Neural progenitor cell (in vitro differentiated cells): ENCODE results near the gene ZNF324. TPM values are rescaled to one million over a fixed set of nuclear protein-coding genes. Genes with fewer than 3 reads are reported as not detected.
"Not testable (repeated sequence)": the region's sequence is repeated elsewhere in the genome, so short reads cannot be mapped to it uniquely, and the experiment has no call there.

Experiments used
- DNase-seq: peaks from one replicate; pipeline ENCODE4 v3.0.0-alpha.2; 2016; ENCODE audit warnings: low spot score
- H2AFZ ChIP-seq: fragments of 200-600 bp; sonication (generic); replicated peaks from 2 replicates; pipeline ENCODE4 v1.6.1; 2016; ENCODE audit warnings: antibody characterized with exemption
- H3F3A ChIP-seq: fragments of 200-600 bp; sonication (generic); 2 replicates; pipeline ENCODE4 v1.6.1; 2016; ENCODE audit warnings: antibody characterized with exemption, low read depth
- H3K27ac ChIP-seq: fragments of 200-600 bp; sonication (generic); 2 replicates; pipeline ENCODE4 v1.5.1; 2016; ENCODE audit warnings: mild to moderate bottlenecking
- H3K27me3 ChIP-seq: fragments of 200-600 bp; sonication (generic); 2 replicates; pipeline ENCODE4 v1.6.1; 2016; ENCODE audit warnings: mild to moderate bottlenecking, moderate library complexity
- H3K36me3 ChIP-seq: fragments of 200-600 bp; sonication (generic); 2 replicates; pipeline ENCODE4 v1.5.1; 2016
- H3K4me1 ChIP-seq: fragments of 200-600 bp; sonication (generic); 2 replicates; pipeline ENCODE4 v1.6.1; 2016; ENCODE audit warnings: mixed run types
- H3K4me2 ChIP-seq: fragments of 200-600 bp; sonication (generic); 2 replicates; pipeline ENCODE4 v1.6.1; 2016
- H3K4me3 ChIP-seq: fragments of 200-600 bp; sonication (generic); 2 replicates; pipeline ENCODE4 v1.5.1; 2016
- H3K79me2 ChIP-seq: fragments of 200-600 bp; sonication (generic); 2 replicates; pipeline ENCODE4 v1.6.1; 2016; ENCODE audit warnings: low read depth
- H3K9ac ChIP-seq: fragments of 200-600 bp; sonication (generic); 2 replicates; pipeline ENCODE4 v1.6.1; 2016
- H3K9me3 ChIP-seq: fragments of 200-600 bp; sonication (generic); 2 replicates; pipeline ENCODE4 v1.5.1; 2016; ENCODE audit warnings: low read depth
- H4K20me1 ChIP-seq: fragments of 200-600 bp; sonication (generic); 2 replicates; pipeline ENCODE4 v1.6.1; 2016; ENCODE audit warnings: low read depth
- H3K27ac Mint-ChIP-seq: 3 replicates; pipeline ENCODE4 v1.8.0; 2021; ENCODE audit warnings: mixed read lengths
- H3K27me3 Mint-ChIP-seq: 2 replicates; pipeline ENCODE4 v1.8.0; 2022; ENCODE audit warnings: low read depth, mild to moderate bottlenecking, inconsistent platforms, moderate library complexity, mixed read lengths; ENCODE audit not compliant: insufficient read depth
- H3K36me3 Mint-ChIP-seq: 3 replicates; pipeline ENCODE4 v1.8.0; 2021; ENCODE audit warnings: mixed read lengths
- H3K4me1 Mint-ChIP-seq: 3 replicates; pipeline ENCODE4 v1.8.0; 2021; ENCODE audit warnings: mixed read lengths
- H3K4me3 Mint-ChIP-seq: 3 replicates; pipeline ENCODE4 v1.8.0; 2021; ENCODE audit warnings: mild to moderate bottlenecking, moderate library complexity, mixed read lengths
- H3K9me3 Mint-ChIP-seq: 3 replicates; pipeline ENCODE4 v1.8.0; 2020; ENCODE audit warnings: mixed read lengths
- CTCF ChIP-seq: fragments of 200-600 bp; sonication (generic); IDR thresholded peaks from 2 replicates; pipeline ENCODE4 v1.5.1; 2017; ENCODE audit warnings: antibody characterized with exemption, mild to moderate bottlenecking
- EZH2 ChIP-seq: fragments of 200-600 bp; sonication (generic); IDR thresholded peaks from 2 replicates; pipeline ENCODE4 v1.6.1; 2017; ENCODE audit warnings: antibody characterized with exemption, mild to moderate bottlenecking, moderate library complexity
- EZH2phosphoT487 ChIP-seq: fragments of 200-600 bp; sonication (generic); IDR thresholded peaks from 2 replicates; pipeline ENCODE4 v1.6.1; 2017; ENCODE audit warnings: antibody characterized with exemption
- total RNA-seq: library from RNA; depleted of rRNA; stranded (reverse); fragments of >200 nt; gene quantifications from 2 replicates; pipeline ENCODE4 v1.2.3, GENCODE V29; 2015; ENCODE audit warnings: low replicate concordance

ZNF324 gene
- total RNA-seq, 1 donor from 2014 or later, result 4.2 TPM

DNA sequence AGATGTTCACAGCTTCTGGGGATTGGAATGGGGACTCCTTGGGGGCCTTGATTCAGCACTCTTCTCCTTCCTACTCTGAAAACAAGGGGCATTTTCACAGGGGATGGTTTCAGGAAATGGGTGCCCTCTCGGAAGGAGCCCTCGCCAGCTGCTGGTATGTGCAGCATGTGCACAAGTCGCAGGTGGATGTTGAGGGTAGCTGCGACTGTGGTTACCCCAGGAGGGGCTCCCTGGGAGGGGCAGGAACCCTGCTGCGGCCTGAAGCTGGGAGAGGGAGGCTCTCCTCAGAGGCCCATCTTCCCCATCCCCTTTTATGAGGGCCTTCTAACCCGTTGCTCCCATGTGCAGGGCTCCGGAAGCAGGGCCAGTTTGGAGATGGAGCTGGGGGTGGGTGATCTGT lies 15.5 kb downstream of the ZNF324 start:
- no peak overlapping the region for H3K9ac ChIP-seq
- no peaks in the 10 kb centered on the region for H3K9me3 Mint-ChIP-seq

DNA sequence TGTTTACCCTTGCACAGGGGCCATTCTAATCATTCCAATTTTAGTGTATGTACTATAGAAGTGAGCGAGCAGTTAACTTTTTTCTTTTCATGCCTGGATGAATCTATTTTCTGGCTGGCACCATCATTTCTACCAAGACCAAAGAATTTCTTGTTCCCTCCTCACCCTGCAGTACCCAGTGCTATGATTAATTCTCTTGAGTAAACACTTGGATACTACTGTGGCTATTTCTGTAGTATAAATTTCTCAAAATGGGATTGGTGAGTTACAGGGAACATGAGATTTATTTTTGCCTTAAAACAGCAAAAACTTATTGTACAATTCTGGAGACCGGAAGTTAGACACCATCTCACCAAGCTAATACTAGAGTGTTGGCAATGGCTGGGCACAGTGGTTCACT lies 16.9 kb downstream of the ZNF324 start:
- H3K4me2 ChIP-seq, result no peak overlapping the region
- H3K9me3 ChIP-seq, result no peaks in the 10 kb centered on the region
- DNase-seq, result no peak
- no peak overlapping the region for H3K27ac ChIP-seq
- H3K4me1 ChIP-seq, result no peaks in the 10 kb centered on the region
- H3K4me3 Mint-ChIP-seq, result no peak overlapping the region
- no peaks in the 10 kb centered on the region for H3K36me3 ChIP-seq
- H2AFZ ChIP-seq, result no peak overlapping the region
- no peaks in the 10 kb centered on the region for H3K9me3 Mint-ChIP-seq
- TF ChIP-seq EZH2phosphoT487 (no peak), CTCF (no peak)
- no peaks in the 10 kb centered on the region for H4K20me1 ChIP-seq
- no peaks in the 10 kb centered on the region for H3K4me1 Mint-ChIP-seq
- no peak overlapping the region for H3K9ac ChIP-seq
- no peaks in the 10 kb centered on the region for H3K27me3 ChIP-seq
- no peak overlapping the region for H3K4me3 ChIP-seq
- no peaks in the 10 kb centered on the region for H3K79me2 ChIP-seq
- H3K27ac Mint-ChIP-seq, result no peak overlapping the region
- H3K27me3 Mint-ChIP-seq, result peaks cover 2% of the 10 kb centered on the region
- no peaks in the 10 kb centered on the region for H3F3A ChIP-seq
- H3K36me3 Mint-ChIP-seq, result peaks cover 8% of the 10 kb centered on the region

More for the DNA sequence above, 15.5 kb downstream of the ZNF324 start:
- Mint-ChIP-seq H3K27me3 (peaks cover 2% of the 10 kb centered on the region), H3K4me1 (no peaks in the 10 kb centered on the region), H3K4me3 (peak overlapping the region; percentile 6), H3K27ac (peak overlapping the region; percentile 4), H3K36me3 (peaks cover 8% of the 10 kb centered on the region)
- Histone ChIP-seq H3F3A (no peaks in the 10 kb centered on the region), H3K79me2 (no peaks in the 10 kb centered on the region), H3K27ac (no peak overlapping the region), H3K4me3 (no peak overlapping the region), H3K4me2 (no peak overlapping the region), H3K9me3 (no peaks in the 10 kb centered on the region), H4K20me1 (no peaks in the 10 kb centered on the region), H2AFZ (no peak overlapping the region), H3K4me1 (no peaks in the 10 kb centered on the region), H3K27me3 (no peaks in the 10 kb centered on the region), H3K36me3 (no peaks in the 10 kb centered on the region)
- no peak for DNase-seq
- no peak for TF ChIP-seq EZH2phosphoT487
- no peak for TF ChIP-seq CTCF
- TF ChIP-seq EZH2, result no peak

DNA sequence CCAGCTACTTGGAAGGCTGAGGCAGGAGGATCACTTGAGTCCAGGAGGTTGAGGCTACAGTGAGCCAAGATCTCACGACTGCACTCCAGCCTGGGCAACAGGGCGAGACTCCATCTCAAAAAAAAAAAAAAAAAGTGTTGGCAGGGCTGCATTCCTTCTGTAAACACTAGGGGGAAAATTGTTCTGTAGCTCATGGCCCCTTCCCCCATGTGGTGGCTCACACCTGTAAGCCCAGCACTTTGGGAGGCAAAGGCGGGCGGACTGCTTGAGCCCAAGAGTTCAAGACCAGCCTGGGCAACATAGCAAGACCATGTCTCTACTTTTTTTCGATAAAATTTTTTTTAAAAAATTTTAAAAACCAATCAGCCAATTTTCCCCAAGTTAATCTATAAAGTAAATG lies 17.5 kb downstream of the ZNF324 start:
- not testable (repeated sequence) for H3K4me3 Mint-ChIP-seq, DNase-seq, H3K27me3 Mint-ChIP-seq, H3K9me3 Mint-ChIP-seq, H3K4me3 ChIP-seq, H3K79me2 ChIP-seq, H2AFZ ChIP-seq, H3K4me1 ChIP-seq, H3K9me3 ChIP-seq, H3K27ac ChIP-seq, H4K20me1 ChIP-seq, H3K4me2 ChIP-seq, H3K27ac Mint-ChIP-seq, H3K27me3 ChIP-seq, H3K36me3 Mint-ChIP-seq, H3K36me3 ChIP-seq, H3K4me1 Mint-ChIP-seq, H3K9ac ChIP-seq, H3F3A ChIP-seq
- peak; percentile 6 for TF ChIP-seq CTCF

DNA sequence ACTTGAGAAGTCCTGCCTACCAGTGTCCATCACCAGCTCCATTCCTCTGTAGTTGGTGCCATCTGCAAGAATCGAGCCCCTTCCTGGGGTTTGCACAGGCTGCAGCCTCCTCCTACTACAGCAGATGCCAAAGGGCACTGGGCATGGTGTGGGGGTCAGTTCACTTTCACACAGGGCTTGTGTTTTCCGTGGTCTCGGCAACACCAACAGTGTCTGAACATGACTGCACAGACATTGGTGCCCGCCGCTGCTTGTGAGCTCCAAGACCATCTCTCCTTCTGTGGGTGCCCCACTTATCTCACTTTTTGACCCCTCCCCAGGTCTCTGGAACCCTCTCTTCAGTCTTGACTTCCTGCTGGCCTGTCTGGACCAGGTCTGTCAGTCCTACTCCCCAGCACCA lies 24.5 kb downstream of the ZNF324 start:
- Histone ChIP-seq H2AFZ (no peak overlapping the region), H3K9me3 (no peaks in the 10 kb centered on the region), H3F3A (no peaks in the 10 kb centered on the region), H3K4me3 (no peak overlapping the region), H3K9ac (no peak overlapping the region), H3K27me3 (no peaks in the 10 kb centered on the region), H4K20me1 (no peaks in the 10 kb centered on the region), H3K79me2 (no peaks in the 10 kb centered on the region), H3K4me2 (no peak overlapping the region), H3K36me3 (no peaks in the 10 kb centered on the region), H3K4me1 (no peaks in the 10 kb centered on the region), H3K27ac (no peak overlapping the region)
- Mint-ChIP-seq H3K36me3 (no peaks in the 10 kb centered on the region), H3K9me3 (no peaks in the 10 kb centered on the region), H3K4me3 (no peak overlapping the region), H3K27ac (no peak overlapping the region), H3K4me1 (no peaks in the 10 kb centered on the region), H3K27me3 (no peaks in the 10 kb centered on the region)
- TF ChIP-seq CTCF, result no peak
- TF ChIP-seq EZH2phosphoT487, result no peak
- no peak for TF ChIP-seq EZH2
- no peak for DNase-seq
